Thymus (tissue), 11 donors: ENCODE measurements around the gene FNDC3A. TPM values are rescaled to one million over a fixed set of nuclear protein-coding genes. Genes with fewer than 3 reads are reported as not detected.

ENCODE experiments used
- DNase-seq, 9 donors: peaks; one replicate each; pipeline ENCODE4 v3.0.0-alpha.2; 2013; ENCODE audit warnings: low spot score in 9 of 9, low read depth in 6 of 9, missing footprints in 1 of 9
- H3K27ac ChIP-seq, 2 donors: one replicate each; pipeline ENCODE4 v1.5.1; 2013; ENCODE audit warnings: control low read depth in 1 of 2, low read depth in 1 of 2, low read length in 1 of 2, mild to moderate bottlenecking in 1 of 2, moderate library complexity in 1 of 2
- H3K27me3 ChIP-seq, 2 donors: one replicate each; pipeline ENCODE4 v1.5.1; 2013; ENCODE audit warnings: low read length in 1 of 2; ENCODE audit not compliant: control insufficient read depth in 2 of 2, insufficient read depth in 1 of 2
- H3K36me3 ChIP-seq, 2 donors: one replicate each; pipeline ENCODE4 v1.5.1; 2013; ENCODE audit warnings: low read length in 1 of 2, mild to moderate bottlenecking in 1 of 2, moderate library complexity in 1 of 2; ENCODE audit not compliant: control insufficient read depth in 2 of 2, insufficient read depth in 2 of 2
- H3K4me1 ChIP-seq, 2 donors: one replicate each; pipeline ENCODE4 v1.5.1; 2013; ENCODE audit warnings: low read length in 2 of 2; ENCODE audit not compliant: control insufficient read depth in 2 of 2, insufficient read depth in 2 of 2
- H3K4me3 ChIP-seq, 2 donors: one replicate each; pipeline ENCODE4 v1.5.1; 2013; ENCODE audit warnings: low read length in 2 of 2, control low read depth in 1 of 2, mild to moderate bottlenecking in 1 of 2
- H3K9me3 ChIP-seq, 2 donors: one replicate each; pipeline ENCODE4 v1.5.1; 2013; ENCODE audit warnings: low read length in 1 of 2, mild to moderate bottlenecking in 1 of 2; ENCODE audit not compliant: control insufficient read depth in 2 of 2, insufficient read depth in 1 of 2
- WGBS: extraction: QIAGEN DNeasy Blood & Tissue Kit; methylation state at CpG from one replicate; pipeline ENCODE4 v1.1.7; 2013; 5-methylcytosine and 5-hydroxymethylcytosine counted together
- polyA plus RNA-seq: library from polyadenylated mRNA; stranded (reverse); fragments of 200-250 nt; gene quantifications from one replicate; pipeline ENCODE4 v1.2.3, GENCODE V29; 2013
- total RNA-seq: library from RNA; stranded (reverse); fragments of 120-200 nt; gene quantifications from one replicate; pipeline ENCODE4 v1.2.4, GENCODE V29; 2013
- donor health status: healthy.

Gene FNDC3A
- total and polyA plus RNA-seq, 2 donors: 28.0 to 28.5 TPM

DNA sequence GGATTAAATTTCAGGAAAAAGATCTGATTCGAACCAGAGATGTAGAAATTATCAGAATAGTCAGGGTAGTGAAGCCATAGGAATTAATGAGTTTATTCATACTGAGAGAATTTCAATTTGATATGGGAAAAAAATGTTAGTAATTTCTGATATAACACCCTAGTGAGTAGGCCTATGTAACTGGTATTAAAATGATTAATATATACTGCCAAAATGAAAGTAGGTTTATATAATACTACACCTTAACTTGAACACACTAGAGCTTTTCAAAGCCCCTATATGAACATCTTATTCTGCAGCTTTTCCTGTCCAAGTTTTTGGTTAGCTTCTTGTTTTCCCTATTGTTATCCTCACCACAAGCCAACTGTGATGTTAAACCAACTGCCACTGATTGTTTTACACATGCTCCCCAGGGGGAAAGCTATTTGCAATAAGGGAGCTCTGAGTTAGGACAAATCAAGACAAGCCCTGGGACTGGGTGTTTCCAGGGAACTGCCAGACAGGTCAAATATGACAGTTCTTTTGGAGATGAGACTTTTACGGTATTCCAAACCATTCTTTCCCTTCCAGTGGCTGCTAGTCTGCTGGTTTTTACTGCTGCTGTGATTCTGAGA, 45.3 kb downstream of the FNDC3A start:
- no peak overlapping the region for H3K27ac ChIP-seq
- peaks cover 0 to 4% of the 10 kb centered on the region in 2 donors for H3K36me3 ChIP-seq
- H3K27me3 ChIP-seq: no peaks in the 10 kb centered on the region
- H3K9me3 ChIP-seq: no peaks in the 10 kb centered on the region
- WGBS: 98% methylated on average over 2 of the region's 2 CpGs
- no peaks in the 10 kb centered on the region for H3K4me1 ChIP-seq
- no peak overlapping the region for H3K4me3 ChIP-seq
- DNase-seq: no peak

DNA sequence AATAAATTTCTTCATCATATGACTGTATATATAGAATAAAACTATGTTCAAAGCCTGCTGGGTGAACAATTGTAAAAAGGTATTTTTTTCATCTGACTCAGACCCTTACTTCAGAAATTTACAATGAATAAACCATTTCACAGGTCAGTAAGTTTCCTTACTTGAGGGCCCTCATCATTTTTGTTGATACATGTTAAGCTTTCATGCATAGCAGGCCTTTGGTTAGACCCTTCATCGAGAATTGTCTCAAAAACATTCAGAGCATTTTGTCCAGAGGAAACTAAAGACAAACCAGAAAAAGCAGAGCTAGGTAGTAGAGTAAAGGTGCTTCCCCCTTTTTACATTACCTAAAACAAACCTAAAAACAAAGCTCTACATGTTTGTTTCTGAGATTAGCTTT, 46.2 kb downstream of the FNDC3A start:
- Histone ChIP-seq H3K9me3 (no peaks in the 10 kb centered on the region), H3K27me3 (no peaks in the 10 kb centered on the region), H3K36me3 (peaks cover 0 to 4% of the 10 kb centered on the region in 2 donors), H3K27ac (no peak overlapping the region), H3K4me1 (no peaks in the 10 kb centered on the region), H3K4me3 (no peak overlapping the region)
- whole genome bisulfite sequencing: 96% methylated on average over 1 of the region's 1 CpG
- no peak for DNase-seq

DNA sequence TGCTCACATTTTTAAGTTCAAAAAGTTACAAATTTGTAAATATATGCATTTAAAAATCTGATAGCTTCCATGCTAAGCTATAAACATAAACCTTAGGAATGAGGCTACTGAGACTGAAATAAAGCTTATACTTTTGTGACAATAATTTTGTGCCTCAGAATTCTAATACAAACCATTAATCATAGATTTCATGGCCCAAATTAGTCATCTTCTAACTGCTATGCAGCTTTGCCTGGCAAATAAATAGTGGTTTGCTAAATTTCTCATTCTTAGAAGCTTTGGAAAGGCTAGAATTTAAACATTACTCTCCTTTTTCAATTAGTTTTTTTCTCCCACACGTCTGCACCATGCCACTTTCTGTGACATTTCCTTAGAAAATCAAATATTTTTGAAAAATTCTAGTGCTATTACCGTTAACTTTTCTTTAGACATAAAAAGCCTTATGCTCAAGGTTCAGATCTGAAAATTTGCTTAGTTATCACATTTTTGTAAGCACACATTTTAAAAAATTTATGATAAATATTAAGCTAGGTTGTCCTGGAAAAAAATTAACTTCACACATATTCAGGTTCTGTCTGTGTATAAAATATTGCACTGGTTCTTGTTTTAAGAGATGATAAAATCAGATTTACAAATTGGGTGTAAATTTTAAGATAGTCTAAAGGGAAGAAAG, 46.9 kb downstream of the FNDC3A start:
- H3K27ac ChIP-seq: no peak overlapping the region
- DNase-seq: no peak
- H3K9me3 ChIP-seq: no peaks in the 10 kb centered on the region
- no peaks in the 10 kb centered on the region for H3K27me3 ChIP-seq
- 98% methylated on average over 2 of the region's 2 CpGs for WGBS
- no peak overlapping the region for H3K4me3 ChIP-seq
- H3K36me3 ChIP-seq: peaks cover 0 to 4% of the 10 kb centered on the region in 2 donors
- no peaks in the 10 kb centered on the region for H3K4me1 ChIP-seq

DNA sequence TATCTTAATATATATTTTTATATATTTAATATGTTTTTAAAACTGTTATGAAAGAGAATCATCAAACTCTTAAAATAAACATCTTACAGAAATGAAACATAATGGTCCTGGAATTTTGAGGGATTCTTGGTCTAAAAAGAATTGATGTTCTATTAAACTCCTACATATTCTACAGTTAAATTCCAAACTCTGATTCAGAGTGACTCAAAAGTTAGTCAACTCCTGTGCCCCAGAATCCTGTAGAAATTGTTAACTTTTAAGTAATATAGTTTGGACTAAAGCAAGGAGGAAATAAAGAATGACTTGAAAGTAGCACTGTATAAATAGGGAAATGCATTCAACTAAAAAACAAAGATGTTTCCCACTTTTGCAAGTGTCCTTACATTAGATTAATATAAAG, 47.7 kb downstream of the FNDC3A start:
- H3K27me3 ChIP-seq: no peaks in the 10 kb centered on the region

DNA sequence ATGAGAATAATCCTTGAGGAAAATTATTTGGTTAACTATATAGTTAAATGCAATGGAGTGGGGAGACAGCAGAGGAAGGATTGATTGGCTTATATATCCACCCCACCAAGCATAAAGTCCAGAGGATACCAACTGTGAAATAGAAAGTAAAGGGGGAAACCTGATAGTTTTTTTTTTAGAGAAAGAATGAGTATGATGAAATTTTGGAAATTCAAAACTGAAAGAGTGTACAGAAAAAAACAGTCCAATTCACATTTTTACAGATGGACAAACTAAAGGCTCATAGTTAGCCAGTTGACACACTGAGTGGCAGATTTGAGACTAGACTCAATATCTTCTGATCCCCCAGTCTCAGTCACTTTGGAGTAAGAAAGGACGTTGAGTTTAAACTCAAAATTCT, 51.1 kb downstream of the FNDC3A start:
- peaks cover 0 to 5% of the 10 kb centered on the region in 2 donors for H3K9me3 ChIP-seq
- no peaks in the 10 kb centered on the region for H3K27me3 ChIP-seq
- H3K4me3 ChIP-seq: no peak overlapping the region
- 0% methylated on average over 1 of the region's 1 CpG for WGBS
- no peaks in the 10 kb centered on the region for H3K36me3 ChIP-seq
- H3K27ac ChIP-seq: no peak overlapping the region
- H3K4me1 ChIP-seq: no peaks in the 10 kb centered on the region
- DNase-seq: no peak

More for the DNA sequence above, 47.7 kb downstream of the FNDC3A start:
- no peak overlapping the region for H3K4me3 ChIP-seq
- peaks cover 0 to 4% of the 10 kb centered on the region in 2 donors for H3K36me3 ChIP-seq
- no peaks in the 10 kb centered on the region for H3K4me1 ChIP-seq
- H3K27ac ChIP-seq: no peak overlapping the region
- no peak for DNase-seq
- H3K9me3 ChIP-seq: peaks cover 0 to 5% of the 10 kb centered on the region in 2 donors

DNA sequence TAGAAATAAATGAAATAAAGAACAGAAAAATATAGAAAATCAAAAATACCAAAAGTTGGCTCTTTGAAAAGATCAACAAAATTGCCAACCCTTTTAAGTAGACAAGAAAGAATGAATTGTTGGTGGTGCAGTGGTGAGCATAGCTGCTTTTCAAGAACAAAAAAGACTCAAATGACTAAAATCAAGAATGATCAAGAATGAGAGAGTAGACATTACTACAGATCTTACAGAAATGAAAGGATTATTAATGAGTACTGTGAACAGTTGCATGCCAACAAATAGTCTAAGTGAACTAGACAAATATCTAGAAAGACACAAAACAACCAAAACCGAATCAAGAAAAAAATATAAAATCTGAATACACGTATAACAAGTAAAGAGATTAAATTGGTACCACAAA, 53.9 kb downstream of the FNDC3A start:
- no peak for DNase-seq
- Histone ChIP-seq H3K4me1 (no peaks in the 10 kb centered on the region), H3K27me3 (no peaks in the 10 kb centered on the region), H3K9me3 (peaks cover 0 to 5% of the 10 kb centered on the region in 2 donors), H3K4me3 (no peak overlapping the region), H3K27ac (no peak overlapping the region), H3K36me3 (no peaks in the 10 kb centered on the region)
- WGBS: over 99% methylated on average over 2 of the region's 2 CpGs

DNA sequence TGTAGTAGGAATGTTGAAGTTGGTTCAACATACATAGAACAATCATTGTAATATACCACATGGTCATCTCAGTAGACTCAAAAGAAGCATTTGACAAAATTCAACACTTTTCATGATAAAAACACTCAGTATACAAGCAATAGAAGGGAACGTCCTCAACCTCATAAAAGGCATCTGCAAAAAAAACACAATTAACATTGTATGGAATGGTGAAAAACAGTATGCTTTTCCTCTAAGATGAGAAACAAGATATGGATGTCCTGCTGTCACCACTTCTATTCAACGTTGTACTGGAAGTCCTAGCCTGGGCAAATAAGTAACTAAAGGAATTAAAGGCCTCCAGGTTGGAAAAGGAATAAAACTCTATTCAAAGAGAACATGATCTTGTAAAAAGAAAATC, 54.5 kb downstream of the FNDC3A start:
- Histone ChIP-seq H3K4me3 (no peak overlapping the region), H3K9me3 (peaks cover 0 to 5% of the 10 kb centered on the region in 2 donors), H3K27ac (no peak overlapping the region), H3K4me1 (no peaks in the 10 kb centered on the region), H3K27me3 (no peaks in the 10 kb centered on the region), H3K36me3 (no peaks in the 10 kb centered on the region)
- no peak for DNase-seq
- 91% methylated on average over 2 of the region's 2 CpGs for WGBS

DNA sequence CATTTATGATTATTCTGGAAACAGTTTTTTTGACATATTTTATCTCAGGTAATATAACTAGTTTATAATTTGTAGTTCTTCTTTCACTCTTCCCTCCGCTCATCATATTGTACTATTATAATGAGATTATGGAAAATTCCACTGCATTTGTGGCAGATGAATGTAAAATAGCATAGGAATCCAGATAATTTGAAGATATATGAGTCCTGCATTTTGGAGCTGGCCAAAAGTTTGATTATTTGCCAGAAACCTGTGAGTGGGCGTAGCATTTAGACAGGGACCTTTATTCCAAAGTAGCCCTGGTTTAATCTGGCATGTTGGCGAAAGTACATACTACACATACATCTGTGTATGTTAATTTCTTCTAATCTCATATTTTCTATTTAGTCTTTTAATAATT, 65.2 kb downstream of the FNDC3A start:
- no peaks in the 10 kb centered on the region for H3K4me1 ChIP-seq
- H3K4me3 ChIP-seq: no peak overlapping the region
- H3K9me3 ChIP-seq: no peaks in the 10 kb centered on the region
- DNase-seq: no peak
- no peaks in the 10 kb centered on the region for H3K27me3 ChIP-seq
- no peaks in the 10 kb centered on the region for H3K36me3 ChIP-seq
- WGBS: over 99% methylated on average over 3 of the region's 3 CpGs
- no peak overlapping the region for H3K27ac ChIP-seq

DNA sequence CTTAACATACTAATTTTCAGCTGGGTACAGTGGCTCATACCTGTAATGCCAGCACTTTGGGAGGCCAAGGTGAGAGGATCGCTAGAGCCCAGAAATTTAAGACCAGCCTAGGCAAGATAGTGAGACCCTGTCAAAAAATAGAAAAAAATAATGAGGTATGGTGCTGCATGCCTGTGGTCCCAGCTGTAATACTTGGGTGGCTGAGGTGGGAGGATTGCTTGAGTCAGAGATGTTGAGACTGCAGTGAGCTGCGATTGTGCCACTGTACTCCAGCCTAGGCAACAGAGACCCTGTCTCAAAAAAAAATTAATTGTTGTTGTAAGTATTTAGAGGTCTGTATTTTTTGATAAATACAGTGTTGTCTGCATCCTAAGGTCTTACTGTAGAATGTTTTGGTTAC, 66.8 kb downstream of the FNDC3A start:
- H3K27ac ChIP-seq: no peak overlapping the region
- H3K4me1 ChIP-seq: no peaks in the 10 kb centered on the region
- H3K9me3 ChIP-seq: no peaks in the 10 kb centered on the region
- H3K4me3 ChIP-seq: no peak overlapping the region
- H3K27me3 ChIP-seq: no peaks in the 10 kb centered on the region
- WGBS: 97% methylated on average over 2 of the region's 2 CpGs
- DNase-seq: no peak
- H3K36me3 ChIP-seq: no peaks in the 10 kb centered on the region
